Breast epithelium (tissue), 4 donors: ENCODE data around the gene ADIPOQ. TPM values are rescaled to one million over a fixed set of nuclear protein-coding genes. Genes with fewer than 3 reads are reported as not detected.
"Not testable (repeated sequence)": the region's sequence is repeated elsewhere in the genome, so short reads cannot be mapped to it uniquely, and the experiment has no call there.

Experiments used
- DNase-seq, 2 donors: peaks; one replicate each; pipeline ENCODE4 v3.0.0-alpha.2; 2019; ENCODE audit warnings: low spot score in 2 of 2
- H3K27ac ChIP-seq, 2 donors: fragments of 200-600 bp; sonication (generic) in 1 of 2; one replicate each; pipeline ENCODE4 v1.5.1; 2016 to 2019; ENCODE audit warnings: mild to moderate bottlenecking in 1 of 2
- H3K27me3 ChIP-seq, 2 donors: fragments of 200-600 bp; sonication (generic) in 1 of 2; one replicate each; pipeline versions ENCODE4 v1.5.1 to v1.6.0; 2017 to 2019; ENCODE audit warnings: control low read depth in 1 of 2, mild to moderate bottlenecking in 1 of 2
- H3K36me3 ChIP-seq: fragments of 200-600 bp; one replicate; pipeline ENCODE4 v1.5.1; 2019
- H3K4me1 ChIP-seq, 2 donors: fragments of 200-600 bp; sonication (generic); one replicate each; pipeline ENCODE4 v1.5.1; 2016 to 2019; ENCODE audit warnings: control low read depth in 1 of 2
- H3K4me3 ChIP-seq, 3 donors: fragments of 200-600 bp; sonication (generic); 1 replicate in 2 of 3; 2 replicates in 1 of 3; pipeline ENCODE4 v1.5.1; 2016 to 2019; ENCODE audit warnings: mild to moderate bottlenecking in 3 of 3, moderate library complexity in 2 of 3
- H3K9me3 ChIP-seq, 2 donors: fragments of 200-600 bp; sonication (generic) in 1 of 2; one replicate each; pipeline ENCODE4 v1.5.1; 2016 to 2019; ENCODE audit warnings: control low read depth in 1 of 2
- CTCF ChIP-seq, 3 donors: fragments of 450-650 bp; IDR thresholded peaks; one replicate each; pipeline ENCODE4 v1.5.1; 2016 to 2017; ENCODE audit warnings: antibody characterized with exemption in 3 of 3, mild to moderate bottlenecking in 3 of 3, moderate library complexity in 3 of 3
- POLR2A ChIP-seq: fragments of 450-650 bp; IDR thresholded peaks from one replicate; pipeline ENCODE4 v1.6.1; 2016; ENCODE audit warnings: antibody characterized with exemption, mild to moderate bottlenecking, moderate library complexity
- POLR2AphosphoS5 ChIP-seq, 3 donors: sonication (generic); formaldehyde crosslinking; IDR thresholded peaks; one replicate each; pipeline ENCODE4 v1.6.1; 2017; ENCODE audit warnings: antibody characterized with exemption in 3 of 3
- intact Hi-C: fragments of 100-400 bp; cut with DNase I; formaldehyde crosslinking; loops from one replicate; pipeline ENCODE4 v1.15.1; 2023; ENCODE audit warnings: low total_unique reads
- total RNA-seq, 3 donors: library from RNA; depleted of rRNA; stranded (reverse); fragments of >200 nt; gene quantifications; one replicate each; pipeline ENCODE4 v1.1.0, GENCODE V29; 2016

Gene ADIPOQ
- total RNA-seq, 3 donors from 2014 or later = 137 to 2,151 (median 208) TPM

GRCh38 chr3:186879781-186880180 is 37.3 kb downstream of the ADIPOQ start:
- DNase-seq = no peak
- H3K27me3 ChIP-seq = no peaks in the 10 kb centered on the region
- intact Hi-C loops = no loop called here

GRCh38 chr3:186880406-186880805 is 37.9 kb downstream of the ADIPOQ start:
- Histone ChIP-seq H3K4me3 (no peak overlapping the region), H3K9me3 (no peaks in the 10 kb centered on the region), H3K27ac (no peak overlapping the region), H3K4me1 (no peaks in the 10 kb centered on the region), H3K27me3 (no peaks in the 10 kb centered on the region), H3K36me3 (no peaks in the 10 kb centered on the region)
- no peak for TF ChIP-seq POLR2AphosphoS5 (IDR thresholded peaks at IDR 0.05)
- no peak for TF ChIP-seq CTCF (IDR thresholded peaks at IDR 0.05)
- no peak for TF ChIP-seq POLR2A
- DNase-seq = no peak
- intact Hi-C loops = no loop called here

More at GRCh38 chr3:186879781-186880180, 37.3 kb downstream of the ADIPOQ start:
- Histone ChIP-seq H3K4me3 (no peak overlapping the region), H3K36me3 (no peaks in the 10 kb centered on the region), H3K9me3 (no peaks in the 10 kb centered on the region), H3K27ac (no peak overlapping the region), H3K4me1 (no peaks in the 10 kb centered on the region)
- TF ChIP-seq POLR2A (no peak), CTCF (IDR thresholded peaks at IDR 0.05) (no peak), POLR2AphosphoS5 (IDR thresholded peaks at IDR 0.05) (no peak)

DNA sequence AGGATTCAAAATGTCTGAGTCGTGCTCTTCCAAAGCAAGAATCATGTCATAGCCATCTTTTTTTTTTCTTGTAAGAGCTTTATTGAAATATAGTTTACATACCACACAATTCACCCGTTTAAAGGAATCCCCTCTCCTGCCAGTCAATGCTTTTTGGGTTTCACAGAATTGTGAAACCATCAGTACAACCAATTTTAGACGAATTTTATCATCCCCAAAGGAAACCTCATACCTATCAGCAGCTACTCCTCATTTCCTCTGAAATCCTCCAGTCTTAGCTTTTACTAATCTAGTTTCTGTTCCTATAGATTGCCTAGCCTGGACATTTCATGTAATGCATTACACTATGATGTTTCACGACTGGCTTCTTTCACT is 39.6 kb downstream of the ADIPOQ start:
- DNase-seq = no peak
- Histone ChIP-seq H3K27ac (no peak overlapping the region), H3K27me3 (no peaks in the 10 kb centered on the region), H3K36me3 (no peaks in the 10 kb centered on the region), H3K4me1 (no peaks in the 10 kb centered on the region), H3K9me3 (no peaks in the 10 kb centered on the region), H3K4me3 (no peak overlapping the region)
- intact Hi-C loops = no loop called here
- TF ChIP-seq POLR2AphosphoS5 (IDR thresholded peaks at IDR 0.05) = no peak
- no peak for TF ChIP-seq CTCF (IDR thresholded peaks at IDR 0.05)
- no peak for TF ChIP-seq POLR2A

GRCh38 chr3:186882881-186883685 is 40.6 kb downstream of the ADIPOQ start:
- no peak overlapping the region for H3K4me3 ChIP-seq
- no peaks in the 10 kb centered on the region for H3K36me3 ChIP-seq
- H3K27me3 ChIP-seq = no peaks in the 10 kb centered on the region
- DNase-seq = no peak
- no peak overlapping the region for H3K27ac ChIP-seq
- intact Hi-C loops = no loop called here
- TF ChIP-seq POLR2A = no peak
- no peak for TF ChIP-seq CTCF (IDR thresholded peaks at IDR 0.05)
- TF ChIP-seq POLR2AphosphoS5 (IDR thresholded peaks at IDR 0.05) = no peak
- H3K4me1 ChIP-seq = no peaks in the 10 kb centered on the region
- H3K9me3 ChIP-seq = no peaks in the 10 kb centered on the region

- H3K4me3 ChIP-seq = no peak overlapping the region
- H3K9me3 ChIP-seq = no peaks in the 10 kb centered on the region
- no peaks in the 10 kb centered on the region for H3K27me3 ChIP-seq
- no peaks in the 10 kb centered on the region for H3K4me1 ChIP-seq
- intact Hi-C loops = no loop called here
- TF ChIP-seq CTCF (IDR thresholded peaks at IDR 0.05) (no peak), POLR2AphosphoS5 (IDR thresholded peaks at IDR 0.05) (no peak), POLR2A (no peak)
- DNase-seq = no peak
- H3K27ac ChIP-seq = no peak overlapping the region
- H3K36me3 ChIP-seq = no peaks in the 10 kb centered on the region
Observed at GRCh38 chr3:186883686-186884058, 41.2 kb downstream of the ADIPOQ start.

DNA sequence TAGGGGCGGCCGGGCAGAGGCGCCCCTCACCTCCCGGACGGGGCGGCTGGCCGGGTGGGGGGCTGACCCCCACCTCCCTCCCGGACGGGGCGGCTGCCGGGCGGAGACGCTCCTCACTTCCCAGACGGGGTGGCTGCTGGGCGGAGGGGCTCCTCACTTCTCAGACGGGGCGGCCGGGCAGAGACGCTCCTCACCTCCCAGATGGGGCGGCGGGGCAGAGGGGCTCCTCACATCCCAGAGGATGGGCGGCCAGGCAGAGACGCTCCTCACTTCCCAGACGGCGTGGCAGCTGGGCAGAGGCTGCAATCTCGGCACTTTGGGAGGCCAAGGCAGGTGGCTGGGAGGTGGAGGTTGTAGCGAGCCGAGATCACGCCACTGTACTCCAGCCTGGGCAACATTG is 42.4 kb downstream of the ADIPOQ start:
- H3K4me3 ChIP-seq, H3K27me3 ChIP-seq, H3K9me3 ChIP-seq, DNase-seq, intact Hi-C loops, H3K4me1 ChIP-seq, H3K27ac ChIP-seq, H3K36me3 ChIP-seq: not testable (repeated sequence)
